ENCODE data around the gene SMCO3.

SMCO3 gene

DNA sequence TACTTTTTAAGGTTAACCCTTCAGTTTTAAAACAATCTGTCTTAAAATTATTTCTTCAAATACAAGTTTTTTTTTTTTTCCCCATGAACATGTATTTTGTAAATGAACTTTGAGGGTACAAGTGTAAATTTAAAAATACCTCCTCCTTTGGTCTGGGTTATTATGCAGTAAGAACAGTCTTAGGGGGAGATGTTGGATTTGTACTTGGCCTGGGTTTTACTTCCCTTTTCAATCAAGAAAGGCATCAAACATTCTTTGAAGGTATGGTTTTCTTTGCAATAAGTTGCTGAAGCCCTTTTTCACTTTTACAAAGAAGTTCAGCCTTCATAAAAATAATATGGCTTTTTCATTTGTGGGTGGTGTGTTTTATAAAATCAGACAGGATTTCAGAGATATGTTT lies 31.2 kb downstream of the SMCO3 start:
- POLR2A ChIA-PET = interaction anchor here (1.5 to 2.9 kb wide), 2 partner anchors 12 kb away, joined by 3 to 13 read pairs; a partner anchor contains a TSS
- DNase-seq (ENCODE audit: extremely low spot score) = no peak
- TF ChIP-seq, protein P1, sequence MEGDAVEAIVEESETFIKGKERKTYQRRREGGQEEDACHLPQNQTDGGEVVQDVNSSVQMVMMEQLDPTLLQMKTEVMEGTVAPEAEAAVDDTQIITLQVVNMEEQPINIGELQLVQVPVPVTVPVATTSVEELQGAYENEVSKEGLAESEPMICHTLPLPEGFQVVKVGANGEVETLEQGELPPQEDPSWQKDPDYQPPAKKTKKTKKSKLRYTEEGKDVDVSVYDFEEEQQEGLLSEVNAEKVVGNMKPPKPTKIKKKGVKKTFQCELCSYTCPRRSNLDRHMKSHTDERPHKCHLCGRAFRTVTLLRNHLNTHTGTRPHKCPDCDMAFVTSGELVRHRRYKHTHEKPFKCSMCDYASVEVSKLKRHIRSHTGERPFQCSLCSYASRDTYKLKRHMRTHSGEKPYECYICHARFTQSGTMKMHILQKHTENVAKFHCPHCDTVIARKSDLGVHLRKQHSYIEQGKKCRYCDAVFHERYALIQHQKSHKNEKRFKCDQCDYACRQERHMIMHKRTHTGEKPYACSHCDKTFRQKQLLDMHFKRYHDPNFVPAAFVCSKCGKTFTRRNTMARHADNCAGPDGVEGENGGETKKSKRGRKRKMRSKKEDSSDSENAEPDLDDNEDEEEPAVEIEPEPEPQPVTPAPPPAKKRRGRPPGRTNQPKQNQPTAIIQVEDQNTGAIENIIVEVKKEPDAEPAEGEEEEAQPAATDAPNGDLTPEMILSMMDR (IDR thresholded peaks at IDR 0.05; ENCODE audit: control extremely low read depth, extremely low read depth, low read depth, missing control alignments) = no peak
- CTCF ChIA-PET = interaction anchor here (0.9 to 3.1 kb wide), 6 partner anchors 8 to 24 kb away, joined by 3 to 20 read pairs (median 9); a partner anchor contains a TSS

DNA sequence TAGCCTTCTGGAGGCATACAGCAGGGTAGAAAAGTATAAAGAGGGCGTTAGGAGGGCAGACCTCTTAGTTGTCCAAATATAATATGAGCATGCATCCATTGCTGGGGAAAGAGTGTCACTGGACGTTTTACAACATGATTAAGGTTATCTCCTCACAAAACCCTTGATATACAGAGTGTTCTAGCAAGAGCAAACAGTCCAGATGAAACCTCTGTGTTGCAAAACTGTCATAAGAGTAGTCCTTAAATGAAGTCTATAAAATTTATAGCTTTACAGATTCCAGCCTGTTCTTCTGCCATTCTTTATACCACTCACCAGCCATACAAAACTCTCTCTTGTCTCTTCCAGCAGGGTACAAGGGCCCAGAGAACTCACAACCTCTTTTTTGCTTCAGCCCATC lies 32.4 kb downstream of the SMCO3 start:
- POLR2A ChIA-PET = interaction anchor here (1.5 to 2.9 kb wide), 2 partner anchors 11 to 14 kb away, joined by 3 to 13 read pairs; a partner anchor contains a TSS
- CTCF ChIA-PET = interaction anchor here (0.8 to 3.1 kb wide), 6 partner anchors 10 to 214 kb away, joined by 3 to 12 read pairs (median 6); a partner anchor contains a TSS
- no peak for DNase-seq (ENCODE audit: extremely low spot score)
- TF ChIP-seq, protein P1 (IDR thresholded peaks at IDR 0.05; ENCODE audit: control extremely low read depth, extremely low read depth, low read depth, missing control alignments) = no peak

DNA sequence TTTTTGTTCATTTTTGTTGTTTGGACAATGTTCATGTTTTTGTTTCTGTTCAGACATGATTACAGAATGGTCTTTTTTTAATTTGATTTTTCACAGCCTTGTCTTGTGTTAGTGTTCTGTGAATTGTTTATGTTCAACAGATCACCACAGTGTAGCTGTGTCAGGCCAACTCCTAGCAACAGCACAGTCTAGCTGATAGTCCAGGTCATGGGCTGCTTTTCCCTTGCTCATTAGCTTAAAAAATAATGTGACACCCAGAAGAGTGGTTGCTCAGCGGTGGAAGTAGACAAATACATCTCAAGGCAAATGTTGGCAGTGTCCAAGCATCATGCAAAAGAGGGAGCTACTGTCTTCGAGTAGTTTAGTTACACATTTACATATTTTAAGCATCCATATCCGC lies 33.1 kb downstream of the SMCO3 start:
- TF ChIP-seq, protein P1 (IDR thresholded peaks at IDR 0.05; ENCODE audit: control extremely low read depth, extremely low read depth, low read depth, missing control alignments) = no peak
- POLR2A ChIA-PET = interaction anchor here (2.9 kb wide), 1 partner anchor 10 kb away, joined by 13 read pairs; a partner anchor contains a TSS
- CTCF ChIA-PET = interaction anchor here (1.0 to 3.1 kb wide), 4 partner anchors 11 to 25 kb away, joined by 3 to 12 read pairs (median 8); a partner anchor contains a TSS
- no peak for DNase-seq (ENCODE audit: extremely low spot score)

DNA sequence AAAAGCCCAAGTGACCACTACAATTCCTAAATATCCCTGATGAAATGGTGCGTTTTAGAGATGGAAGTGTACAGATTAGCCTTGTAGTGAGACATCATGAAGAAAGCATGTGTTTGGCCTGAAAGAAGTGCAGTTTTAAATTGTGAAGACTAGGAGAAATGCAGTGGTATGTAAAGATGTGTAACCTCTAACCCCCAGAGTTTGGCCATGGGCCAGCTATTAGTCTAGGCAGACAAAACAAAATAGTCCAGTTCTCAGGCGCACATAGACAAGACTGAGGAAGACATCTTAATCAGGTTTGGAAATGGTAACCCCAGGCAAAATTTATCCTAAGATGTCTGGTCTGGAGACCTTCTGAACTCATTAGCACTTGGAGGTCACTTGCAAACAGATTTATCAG lies 34.1 kb downstream of the SMCO3 start:
- DNase-seq (ENCODE audit: extremely low spot score) = no peak
- CTCF ChIA-PET = interaction anchor here (1.0 to 3.1 kb wide), 2 partner anchors 10 to 24 kb away, joined by 3 to 12 read pairs; a partner anchor contains a TSS
- POLR2A ChIA-PET = interaction anchor here (2.9 kb wide), 1 partner anchor 9 kb away, joined by 13 read pairs; a partner anchor contains a TSS
- TF ChIP-seq, protein P1 (IDR thresholded peaks at IDR 0.05; ENCODE audit: control extremely low read depth, extremely low read depth, low read depth, missing control alignments) = no peak

DNA sequence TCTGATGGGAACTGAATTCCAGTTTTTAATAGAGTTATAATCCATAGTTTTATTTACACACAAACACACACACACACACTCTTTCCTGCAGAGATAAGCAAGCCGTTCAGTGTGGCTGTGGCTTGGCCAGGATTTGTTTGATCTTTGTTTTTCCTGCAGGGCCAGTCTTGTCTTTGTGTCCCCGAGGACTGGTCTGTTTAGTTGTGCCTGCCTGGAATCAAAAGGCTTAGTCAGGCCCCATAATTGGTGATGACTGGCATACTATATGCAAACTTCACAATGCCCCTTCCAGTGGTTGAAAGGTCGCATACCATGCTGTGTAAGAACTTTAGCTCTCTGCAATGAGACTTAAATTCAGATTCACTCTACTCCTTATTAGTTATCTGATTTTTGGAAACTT lies 36.7 kb downstream of the SMCO3 start:
- ChIA-PET POLR2A (no interaction called here), CTCF (interaction anchor here (1.3 to 2.7 kb wide), 4 partner anchors 10 to 25 kb away, joined by 3 to 9 read pairs (median 5); partner anchors contain the start of gene WBP11)
- no peak for DNase-seq (ENCODE audit: extremely low spot score)
- TF ChIP-seq, protein P1 (IDR thresholded peaks at IDR 0.05; ENCODE audit: control extremely low read depth, extremely low read depth, low read depth, missing control alignments) = no peak

DNA sequence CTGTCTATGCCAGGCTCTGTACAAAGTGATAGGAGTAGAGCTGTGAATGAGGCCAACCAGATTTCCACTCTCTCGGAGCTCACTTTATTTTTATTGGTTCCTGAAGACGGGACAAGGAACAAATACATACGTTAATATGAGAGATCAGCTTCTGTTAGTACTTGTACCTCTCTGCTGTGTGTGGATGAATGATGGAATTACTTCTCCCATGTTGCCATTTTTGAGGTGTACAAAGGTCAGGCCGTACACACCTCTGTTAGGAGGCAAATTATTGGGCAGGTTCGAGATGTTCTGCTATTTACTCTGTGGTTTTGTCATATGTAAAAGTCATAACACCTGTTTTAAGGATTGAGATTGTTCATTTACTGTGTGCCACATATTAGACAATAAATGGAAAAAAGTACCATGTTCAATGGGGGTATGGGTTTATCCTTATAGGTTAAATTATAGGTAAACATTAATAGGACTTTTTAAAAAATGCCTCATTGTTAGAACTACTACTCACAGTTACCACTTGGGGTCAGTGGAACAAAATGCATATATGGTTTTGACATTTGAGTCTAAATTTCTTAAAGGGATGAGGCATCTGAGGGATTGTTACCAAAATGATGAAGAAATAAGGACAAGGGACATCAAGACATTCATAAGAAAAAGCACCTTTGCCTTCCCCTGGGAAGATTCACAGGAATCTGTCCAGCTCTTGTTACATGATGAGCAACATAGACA lies 37.6 kb downstream of the SMCO3 start:
- ChIA-PET CTCF (interaction anchor here (0.7 to 3.0 kb wide), 9 partner anchors 8 to 539 kb away, joined by 3 to 20 read pairs (median 3); partner anchors contain the start of genes RERG and WBP11), POLR2A (no interaction called here)
- TF ChIP-seq, protein P1 (IDR thresholded peaks at IDR 0.05; ENCODE audit: control extremely low read depth, extremely low read depth, low read depth, missing control alignments) = peak; percentile 33
- no peak for DNase-seq (ENCODE audit: extremely low spot score)
